ENCODE results near the gene IBSP. TPM values are rescaled to one million over a fixed set of nuclear protein-coding genes. Genes with fewer than 3 reads are reported as not detected.

The IBSP gene
- total RNA-seq, 1 donor from 2014 or later, result not detected

- Histone ChIP-seq H3K27ac (no peak overlapping the region), H3K4me1 (no peaks in the 10 kb centered on the region), H3K36me3 (no peaks in the 10 kb centered on the region), H3K27me3 (no peaks in the 10 kb centered on the region), H3K4me3 (no peak overlapping the region), H3K9me3 (no peaks in the 10 kb centered on the region)
- DNase-seq (ENCODE audit: extremely low spot score in 2 of 2), result no peak
- TF ChIP-seq POLR2AphosphoS5 (IDR thresholded peaks at IDR 0.05; ENCODE audit: insufficient read depth in 1 of 2, low read depth in 1 of 2) (no peak), CTCF (IDR thresholded peaks at IDR 0.05) (no peak), POLR2A (IDR thresholded peaks at IDR 0.05) (no peak)
- intact Hi-C loops (cut with DNase I), result no loop called here
Measured at GRCh38 chr4:87783781-87784180, 15.6 kb upstream of the IBSP start.

- H3K9me3 ChIP-seq, result no peaks in the 10 kb centered on the region
- intact Hi-C loops (cut with DNase I), result no loop called here
- no peak overlapping the region for H3K27ac ChIP-seq
- no peaks in the 10 kb centered on the region for H3K27me3 ChIP-seq
- no peaks in the 10 kb centered on the region for H3K4me1 ChIP-seq
- no peak for DNase-seq (ENCODE audit: extremely low spot score in 2 of 2)
- no peaks in the 10 kb centered on the region for H3K36me3 ChIP-seq
- TF ChIP-seq CTCF (IDR thresholded peaks at IDR 0.05) (no peak), POLR2AphosphoS5 (IDR thresholded peaks at IDR 0.05; ENCODE audit: insufficient read depth in 1 of 2, low read depth in 1 of 2) (no peak), POLR2A (IDR thresholded peaks at IDR 0.05) (no peak)
- no peak overlapping the region for H3K4me3 ChIP-seq
Measured at GRCh38 chr4:87785731-87786509, 13.4 kb upstream of the IBSP start.

GRCh38 chr4:87802858-87803257 lies 3.5 kb downstream of the IBSP start:
- H3K9me3 ChIP-seq, result no peaks in the 10 kb centered on the region
- H3K4me3 ChIP-seq, result no peak overlapping the region
- H3K4me1 ChIP-seq, result no peaks in the 10 kb centered on the region
- H3K36me3 ChIP-seq, result no peaks in the 10 kb centered on the region
- no peaks in the 10 kb centered on the region for H3K27me3 ChIP-seq
- H3K27ac ChIP-seq, result no peak overlapping the region
- no peak for DNase-seq (ENCODE audit: extremely low spot score in 2 of 2)
- TF ChIP-seq POLR2A (IDR thresholded peaks at IDR 0.05) (no peak), POLR2AphosphoS5 (IDR thresholded peaks at IDR 0.05; ENCODE audit: insufficient read depth in 1 of 2, low read depth in 1 of 2) (no peak), CTCF (IDR thresholded peaks at IDR 0.05) (no peak)
- intact Hi-C loops (cut with DNase I), result no loop called here

GRCh38 chr4:87803421-87803820 lies 4.1 kb downstream of the IBSP start:
- DNase-seq (ENCODE audit: extremely low spot score in 2 of 2), result no peak
- no peak overlapping the region for H3K27ac ChIP-seq
- TF ChIP-seq CTCF (IDR thresholded peaks at IDR 0.05) (no peak), POLR2AphosphoS5 (IDR thresholded peaks at IDR 0.05; ENCODE audit: insufficient read depth in 1 of 2, low read depth in 1 of 2) (no peak), POLR2A (IDR thresholded peaks at IDR 0.05) (no peak)
- H3K36me3 ChIP-seq, result no peaks in the 10 kb centered on the region
- H3K4me1 ChIP-seq, result no peaks in the 10 kb centered on the region
- no peak overlapping the region for H3K4me3 ChIP-seq
- intact Hi-C loops (cut with DNase I), result no loop called here
- H3K27me3 ChIP-seq, result no peaks in the 10 kb centered on the region
- no peaks in the 10 kb centered on the region for H3K9me3 ChIP-seq

- Histone ChIP-seq H3K27ac (no peak overlapping the region), H3K4me3 (no peak overlapping the region), H3K9me3 (no peaks in the 10 kb centered on the region), H3K27me3 (no peaks in the 10 kb centered on the region), H3K36me3 (no peaks in the 10 kb centered on the region), H3K4me1 (no peaks in the 10 kb centered on the region)
- DNase-seq (ENCODE audit: extremely low spot score in 2 of 2), result no peak
- TF ChIP-seq CTCF (IDR thresholded peaks at IDR 0.05) (no peak), POLR2A (IDR thresholded peaks at IDR 0.05) (no peak), POLR2AphosphoS5 (IDR thresholded peaks at IDR 0.05; ENCODE audit: insufficient read depth in 1 of 2, low read depth in 1 of 2) (no peak)
- intact Hi-C loops (cut with DNase I), result no loop called here
Measured at GRCh38 chr4:87804871-87805270, 5.5 kb downstream of the IBSP start.

Data from vagina (tissue), 2 donors.